ENCODE measurements around the gene PTPRG.

The PTPRG gene

DNA sequence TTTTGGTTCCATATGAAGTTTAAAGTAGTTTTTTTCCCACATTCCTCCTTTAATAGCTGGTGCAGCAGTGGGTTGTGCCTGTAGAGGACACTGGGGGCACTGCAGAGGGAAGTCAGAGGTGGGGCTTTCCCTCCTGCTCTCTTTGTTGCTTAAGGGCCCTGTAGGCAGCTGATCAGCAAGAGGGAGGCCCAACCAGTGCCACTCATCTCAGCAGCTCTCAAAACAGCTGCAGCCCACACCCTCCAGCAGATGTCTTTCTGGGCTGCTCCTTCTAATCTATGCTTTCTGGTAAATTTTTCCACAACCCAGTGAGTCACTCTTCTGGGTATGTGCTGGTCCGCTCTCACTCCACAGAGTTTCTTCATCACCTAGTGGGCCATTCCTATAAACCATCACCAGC is 548.2 kb downstream of the PTPRG start:
- POLR2A ChIA-PET (ENCODE audit: low non-redundant PET): no interaction called here
- CTCF ChIA-PET: no interaction called here
- TF ChIP-seq, protein P1, sequence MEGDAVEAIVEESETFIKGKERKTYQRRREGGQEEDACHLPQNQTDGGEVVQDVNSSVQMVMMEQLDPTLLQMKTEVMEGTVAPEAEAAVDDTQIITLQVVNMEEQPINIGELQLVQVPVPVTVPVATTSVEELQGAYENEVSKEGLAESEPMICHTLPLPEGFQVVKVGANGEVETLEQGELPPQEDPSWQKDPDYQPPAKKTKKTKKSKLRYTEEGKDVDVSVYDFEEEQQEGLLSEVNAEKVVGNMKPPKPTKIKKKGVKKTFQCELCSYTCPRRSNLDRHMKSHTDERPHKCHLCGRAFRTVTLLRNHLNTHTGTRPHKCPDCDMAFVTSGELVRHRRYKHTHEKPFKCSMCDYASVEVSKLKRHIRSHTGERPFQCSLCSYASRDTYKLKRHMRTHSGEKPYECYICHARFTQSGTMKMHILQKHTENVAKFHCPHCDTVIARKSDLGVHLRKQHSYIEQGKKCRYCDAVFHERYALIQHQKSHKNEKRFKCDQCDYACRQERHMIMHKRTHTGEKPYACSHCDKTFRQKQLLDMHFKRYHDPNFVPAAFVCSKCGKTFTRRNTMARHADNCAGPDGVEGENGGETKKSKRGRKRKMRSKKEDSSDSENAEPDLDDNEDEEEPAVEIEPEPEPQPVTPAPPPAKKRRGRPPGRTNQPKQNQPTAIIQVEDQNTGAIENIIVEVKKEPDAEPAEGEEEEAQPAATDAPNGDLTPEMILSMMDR (conservative IDR thresholded peaks at IDR 0.05; ENCODE audit: low read depth): peak; percentile 19; the same call in 1 of the 2 replicates
- peak; percentile 17 for DNase-seq (ENCODE audit: low spot score)
- H3K27ac ChIP-seq: peak overlapping the region; percentile 56

DNA sequence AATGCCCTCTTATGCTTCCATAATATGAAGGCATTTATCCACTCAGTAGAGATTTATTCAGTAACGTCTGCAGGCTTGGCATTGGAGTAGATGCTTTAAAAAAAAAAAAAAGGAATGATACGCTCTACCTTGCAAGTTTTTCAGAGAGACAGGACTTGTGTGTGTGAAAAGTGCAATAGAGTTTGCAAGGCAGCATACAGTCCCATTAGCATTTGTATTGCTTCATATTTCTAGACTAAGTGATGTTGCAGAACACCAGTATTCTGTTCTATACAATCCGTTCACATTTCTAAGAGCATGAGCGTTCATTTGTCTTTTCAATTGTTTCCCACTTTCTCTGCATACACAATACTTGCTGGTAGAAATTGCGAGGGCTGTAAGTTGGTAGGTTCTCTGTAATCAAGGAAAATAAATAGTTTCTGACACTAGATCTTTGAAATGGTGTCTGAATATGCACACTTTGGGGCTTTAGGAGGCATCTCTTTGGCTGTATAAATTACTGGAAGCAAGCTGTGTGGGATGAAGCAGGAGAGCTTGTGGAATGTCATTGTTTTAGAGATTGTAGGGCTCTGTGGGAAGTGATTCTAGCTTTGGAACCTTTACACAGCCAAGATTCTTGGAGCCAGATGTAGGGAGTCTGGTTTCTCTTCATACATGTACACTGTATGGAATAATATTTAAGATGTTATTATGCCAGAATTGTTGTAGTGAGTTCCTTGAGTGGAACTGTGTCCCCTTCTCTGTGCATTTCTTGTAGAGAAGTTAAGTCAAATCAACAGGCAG is 549.3 kb downstream of the PTPRG start:
- no peak for DNase-seq (ENCODE audit: low spot score)
- CTCF ChIA-PET: no interaction called here
- TF ChIP-seq, protein P1 (conservative IDR thresholded peaks at IDR 0.05; ENCODE audit: low read depth): no peak
- POLR2A ChIA-PET (ENCODE audit: low non-redundant PET): no interaction called here
- H3K27ac ChIP-seq: no peak overlapping the region

DNA sequence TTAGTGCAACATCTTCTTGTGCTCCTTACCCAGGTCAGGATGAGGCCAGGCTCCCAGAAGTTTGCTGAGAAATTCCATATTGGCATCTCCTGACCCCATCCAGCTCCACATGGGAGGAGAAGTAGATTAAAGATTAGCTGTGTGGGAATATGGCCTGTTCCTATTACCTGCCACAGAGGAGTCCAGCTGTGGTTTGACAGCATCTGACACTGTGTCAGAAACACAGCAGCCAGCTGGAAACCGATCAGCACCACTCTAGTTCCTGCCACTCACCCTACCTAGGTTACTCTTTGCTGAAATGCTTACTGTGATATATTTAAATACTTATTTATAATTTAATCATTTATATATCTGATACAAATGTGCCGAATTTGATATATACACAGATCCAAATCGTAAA is 551.7 kb downstream of the PTPRG start:
- TF ChIP-seq, protein P1 (conservative IDR thresholded peaks at IDR 0.05; ENCODE audit: low read depth): no peak
- ChIA-PET POLR2A (ENCODE audit: low non-redundant PET) (no interaction called here), CTCF (no interaction called here)
- no peak overlapping the region for H3K27ac ChIP-seq
- no peak for DNase-seq (ENCODE audit: low spot score)

DNA sequence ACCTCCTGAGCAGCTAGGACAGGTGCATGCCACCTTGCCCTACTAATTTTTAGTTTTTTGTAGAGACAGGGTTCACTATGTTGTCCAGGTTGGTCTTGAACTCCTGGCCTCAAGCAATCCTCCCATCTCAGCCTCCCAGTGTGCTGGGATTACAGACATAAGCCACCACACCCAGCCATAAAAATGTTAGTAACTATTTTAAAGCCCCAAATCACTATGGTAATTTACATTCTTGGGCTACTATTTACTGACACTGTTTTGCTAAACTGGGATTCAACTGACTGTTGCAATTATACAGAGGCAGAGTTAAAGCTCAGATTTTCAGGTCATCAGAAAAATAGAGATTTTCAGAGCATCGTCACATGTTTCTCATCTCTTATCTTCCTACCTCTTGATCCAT is 553.4 kb downstream of the PTPRG start:
- no peak overlapping the region for H3K27ac ChIP-seq
- TF ChIP-seq, protein P1 (conservative IDR thresholded peaks at IDR 0.05; ENCODE audit: low read depth): no peak
- ChIA-PET CTCF (no interaction called here), POLR2A (ENCODE audit: low non-redundant PET) (no interaction called here)
- DNase-seq (ENCODE audit: low spot score): no peak

DNA sequence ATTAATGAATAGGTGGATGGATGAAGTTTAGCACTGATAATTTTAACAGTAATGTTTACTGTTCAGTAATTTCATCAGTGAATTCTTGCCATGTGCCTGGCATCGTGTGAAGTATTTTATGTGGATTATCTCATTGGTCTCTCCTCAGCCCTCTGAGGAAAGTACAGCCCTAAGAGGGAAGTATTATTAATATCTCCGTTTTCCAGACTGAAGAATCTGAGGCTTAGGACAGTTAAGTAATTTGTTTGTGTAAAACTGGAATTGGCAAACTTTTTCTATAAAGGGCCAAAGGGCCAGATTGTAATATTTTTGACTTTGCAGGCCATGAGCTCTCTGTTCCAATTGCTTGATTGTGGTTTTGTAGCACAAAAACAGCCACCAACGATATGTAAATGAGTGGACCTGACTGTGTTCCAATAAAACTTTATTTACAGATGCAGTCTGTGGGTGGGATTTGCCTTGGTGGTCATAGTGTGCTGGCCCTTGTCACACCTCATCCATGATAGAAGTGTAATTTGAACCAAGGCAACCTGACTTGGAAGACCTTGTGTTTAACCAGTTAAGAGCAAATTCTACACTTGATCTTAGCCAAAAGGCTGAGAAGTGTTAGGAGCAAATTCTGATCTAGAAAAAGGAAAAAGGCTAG is 556.7 kb downstream of the PTPRG start:
- DNase-seq (ENCODE audit: low spot score): no peak
- ChIA-PET POLR2A (ENCODE audit: low non-redundant PET) (no interaction called here), CTCF (no interaction called here)
- TF ChIP-seq, protein P1 (conservative IDR thresholded peaks at IDR 0.05; ENCODE audit: low read depth): no peak
- no peak overlapping the region for H3K27ac ChIP-seq

DNA sequence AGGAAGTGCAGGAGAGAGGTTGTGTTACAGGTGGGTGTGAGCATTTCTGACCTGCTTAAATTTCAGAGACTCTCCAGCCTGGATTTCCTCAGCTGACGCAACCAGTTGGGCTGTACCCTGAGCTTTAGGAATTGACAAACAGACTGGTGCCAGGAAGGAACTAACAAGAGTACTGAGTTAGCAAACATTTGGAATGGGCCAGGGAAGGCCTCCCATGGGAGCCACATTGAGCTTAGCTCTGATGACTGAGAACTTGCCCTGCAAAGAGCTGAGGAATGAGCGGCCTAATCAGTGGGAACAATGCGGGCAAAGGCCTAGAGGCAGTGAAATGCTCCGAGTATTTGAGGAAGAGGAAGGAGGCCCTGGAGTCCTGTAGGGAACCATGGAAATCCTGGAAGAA is 557.8 kb downstream of the PTPRG start:
- TF ChIP-seq, protein P1 (conservative IDR thresholded peaks at IDR 0.05; ENCODE audit: low read depth): no peak
- no peak for DNase-seq (ENCODE audit: low spot score)
- ChIA-PET POLR2A (ENCODE audit: low non-redundant PET) (no interaction called here), CTCF (interaction anchor here (0.6 kb wide), 1 partner anchor 1465 kb away, joined by 3 read pairs; no protein-coding TSS in a partner anchor)
- H3K27ac ChIP-seq: no peak overlapping the region

Data from RWPE1 (cell line).